Liver (tissue), 5 donors: ENCODE data around the gene EFCAB11. TPM values are rescaled to one million over a fixed set of nuclear protein-coding genes. Genes with fewer than 3 reads are reported as not detected.

Experiments
- FOXA1 ChIP-seq: IDR thresholded peaks from 2 replicates; pipeline ENCODE4 v1.6.1; 2016; ENCODE audit warnings: antibody characterized with exemption
- GABPA ChIP-seq, 2 donors: IDR thresholded peaks in 1 of 2; conservative IDR thresholded peaks in 1 of 2; 2 replicates each; pipeline ENCODE4 v1.6.1; 2016; ENCODE audit warnings: antibody characterized with exemption in 2 of 2, mild to moderate bottlenecking in 1 of 2, moderate library complexity in 1 of 2
- RXRA ChIP-seq, 2 donors: IDR thresholded peaks; 2 replicates each; pipeline ENCODE4 v1.6.1; 2017 to 2018; ENCODE audit warnings: antibody characterized with exemption in 2 of 2, mild to moderate bottlenecking in 1 of 2
- polyA plus RNA-seq, 2 donors: library from polyadenylated mRNA; stranded (reverse) in 1 of 2; unstranded in 1 of 2; fragments of 200-250 nt in 1 of 2; fragments of >200 nt in 1 of 2; fragmentation: Nextera tagmentation in 1 of 2; extraction: Ambion mirVana in 1 of 2; gene quantifications; one replicate each; pipeline versions ENCODE4 v1.2.1 to v1.2.3, GENCODE V29; 2013 to 2015
- total RNA-seq, 2 donors: library from RNA; depleted of rRNA; stranded (reverse); fragments of >200 nt; gene quantifications; one replicate each; pipeline ENCODE4 v1.2.3, GENCODE V29; 2014
- donor health status: healthy.
- donor health status: healthy.
- donor health status: healthy.

The EFCAB11 gene
- total and polyA plus RNA-seq, 4 donors, result 2.1 to 4.7 (median 3.4) TPM

- TF ChIP-seq FOXA1 (no peak), GABPA (IDR thresholded peaks at IDR 0.05 in 1 of 2, conservative IDR thresholded peaks at IDR 0.05 in 1 of 2) (no peak), RXRA (IDR thresholded peaks at IDR 0.05) (peak; percentile 42 to 76)
Observed at GRCh38 chr14:89746135-89746534, 208.4 kb downstream of the EFCAB11 start (continued).

Other genes starting within 250 kb of the EFCAB11 start
- gene TDP1, start 1.2 kb upstream of the EFCAB11 start, total RNA-seq, result 10 to 100 TPM in 1 of 2 donors, 1 to 10 TPM in 1; 5.1 to 10.6 TPM
- 1 to 10 TPM; 3.3 to 3.4 TPM for gene TDP1, start 1.2 kb upstream of the EFCAB11 start, polyA plus RNA-seq
- gene KCNK13, start 107.3 kb upstream of the EFCAB11 start, total RNA-seq, result under 1 TPM; 0.25 to 0.61 TPM
- under 1 TPM in 1 of 2 donors, not detected in 1; 0.38 TPM for gene KCNK13, start 107.3 kb upstream of the EFCAB11 start, polyA plus RNA-seq